Endothelial cell of umbilical vein (primary cell): Measurements from ENCODE around the gene RFPL4A. TPM values are rescaled to one million over a fixed set of nuclear protein-coding genes. Genes with fewer than 3 reads are reported as not detected.
"Not testable (repeated sequence)": the region's sequence is repeated elsewhere in the genome, so short reads cannot be mapped to it uniquely, and the experiment has no call there.

Experiments
- BruUV-seq: library from RNA; stranded (reverse); fragments of 400-500 nt; replicated peaks from 2 replicates; lab custom pipeline; 2021; lab: Mats Ljungman, UMichigan
- CTCF ChIA-PET: fragments of 300-600, 350-600 bp; sonication (Branson Sonifier 250); formaldehyde crosslinking; loops from one replicate; lab custom pipeline; 2021; ENCODE audit warnings: antibody characterized with exemption, inconsistent platforms; lab: Charles Lee
- POLR2A ChIA-PET: fragments of 300-600, 350-600 bp; sonication (Branson Sonifier 250); formaldehyde crosslinking; loops from one replicate; lab custom pipeline; 2021; ENCODE audit warnings: antibody characterized with exemption, inconsistent platforms; lab: Charles Lee
- DNase-seq: peaks from one replicate; pipeline ENCODE4 v3.0.0-alpha.2; 2011; ENCODE audit warnings: low read depth, low spot score
- FAIRE-seq: peaks from 2 replicates; lab custom pipeline; 2011; peaks lifted over from hg19 to GRCh38; lab: Jason Lieb, UNC
- H2AFZ ChIP-seq: 2 replicates; pipeline ENCODE4 v1.6.0; 2012; ENCODE audit warnings: low read depth, low read length, control low read depth, inconsistent platforms
- H3K27ac ChIP-seq: 2 replicates; pipeline ENCODE4 v1.5.1; 2011; ENCODE audit warnings: low read depth, mild to moderate bottlenecking, control low read depth, low read length, moderate library complexity; ENCODE audit not compliant: insufficient read depth
- H3K27me3 ChIP-seq, 2 experiments: 2 replicates each; pipeline versions ENCODE4 v1.6.0 to v1.6.1; 2011; ENCODE audit warnings: low read length in 2 of 2, mixed read lengths in 1 of 2; ENCODE audit not compliant: control insufficient read depth in 2 of 2, insufficient read depth in 2 of 2
- H3K36me3 ChIP-seq, 2 experiments: 2 replicates in 1 of 2; 3 replicates in 1 of 2; pipeline ENCODE4 v1.5.1; 2011; ENCODE audit warnings: low read length in 2 of 2, mild to moderate bottlenecking in 1 of 2, moderate library complexity in 1 of 2; ENCODE audit not compliant: control insufficient read depth in 2 of 2, insufficient read depth in 2 of 2; ENCODE audit errors: extremely low read depth in 1 of 2
- H3K4me1 ChIP-seq: 3 replicates; pipeline ENCODE4 v1.5.1; 2011; ENCODE audit warnings: mild to moderate bottlenecking, low read length; ENCODE audit not compliant: control insufficient read depth, insufficient read depth; ENCODE audit errors: extremely low read depth
- H3K4me2 ChIP-seq: 2 replicates; pipeline ENCODE4 v1.6.1; 2011; ENCODE audit warnings: low read length, control low read depth, mixed read lengths; ENCODE audit not compliant: insufficient read depth
- H3K4me3 ChIP-seq, 3 experiments: fragments of 200-600 bp in 1 of 3; sonication (generic), shearing (Covaris generic) in 1 of 3; replicated peaks in 1 of 3; 2 replicates each; pipeline ENCODE4 v1.5.1; 2011 to 2016; ENCODE audit warnings: control low read depth in 3 of 3, low read length in 3 of 3, mild to moderate bottlenecking in 2 of 3, inconsistent platforms in 1 of 3, low read depth in 1 of 3, moderate library complexity in 1 of 3; ENCODE audit not compliant: insufficient read depth in 1 of 3
- H3K79me2 ChIP-seq: 2 replicates; pipeline ENCODE4 v1.6.0; 2012; ENCODE audit warnings: low read length, inconsistent platforms; ENCODE audit not compliant: control insufficient read depth, insufficient read depth
- H3K9ac ChIP-seq: replicated peaks from 2 replicates; pipeline ENCODE3; 2011; ENCODE audit warnings: low read length, control low read depth; ENCODE audit not compliant: insufficient read depth; ENCODE audit errors: extremely low read depth
- H3K9me1 ChIP-seq: replicated peaks from 3 replicates; pipeline ENCODE4 v1.6.0; 2011; ENCODE audit warnings: mild to moderate bottlenecking, low read length; ENCODE audit not compliant: control insufficient read depth, insufficient read depth; ENCODE audit errors: extremely low read depth
- H3K9me3 ChIP-seq: replicated peaks from 2 replicates; pipeline ENCODE4 v1.5.1; 2012; ENCODE audit warnings: low read length, inconsistent platforms; ENCODE audit not compliant: control insufficient read depth, insufficient read depth
- H4K20me1 ChIP-seq: replicated peaks from 2 replicates; pipeline ENCODE3; 2011; ENCODE audit warnings: mild to moderate bottlenecking, low read length; ENCODE audit not compliant: control insufficient read depth, insufficient read depth; ENCODE audit errors: extremely low read depth
- EZH2 ChIP-seq: IDR thresholded peaks from 2 replicates; pipeline ENCODE4 v1.6.1; 2012; ENCODE audit warnings: borderline replicate concordance, low read depth, mild to moderate bottlenecking, moderate library complexity, low read length, inconsistent platforms; ENCODE audit not compliant: severe bottlenecking
- FOS ChIP-seq: IDR thresholded peaks from 2 replicates; pipeline ENCODE4 v1.6.1; 2011; ENCODE audit warnings: mild to moderate bottlenecking, low read length, moderate library complexity, borderline replicate concordance; ENCODE audit not compliant: insufficient read depth
- GATA2 ChIP-seq: IDR thresholded peaks from 2 replicates; pipeline ENCODE4 v1.7.0; 2011; ENCODE audit warnings: low read depth, mild to moderate bottlenecking, moderate library complexity, mixed read lengths, low read length; ENCODE audit not compliant: insufficient read length, insufficient read depth
- JUN ChIP-seq: IDR thresholded peaks from 2 replicates; pipeline ENCODE4 v1.6.1; 2011; ENCODE audit warnings: borderline replicate concordance, low read depth; ENCODE audit not compliant: insufficient read length, insufficient read depth
- MYC ChIP-seq: IDR thresholded peaks from one replicate; pipeline ENCODE4 v1.6.1; 2011; ENCODE audit warnings: mild to moderate bottlenecking, low read depth, low read length
- POLR2A ChIP-seq: IDR thresholded peaks from 2 replicates; pipeline ENCODE4 v1.6.1; 2012; ENCODE audit warnings: low read depth, mild to moderate bottlenecking, control low read depth, low read length
- POLR2AphosphoS5 ChIP-seq: IDR thresholded peaks from 2 replicates; pipeline ENCODE4 v1.6.1; 2012; ENCODE audit warnings: low read depth, mild to moderate bottlenecking, control low read depth, low read length, moderate library complexity; ENCODE audit not compliant: insufficient read depth
- dilution Hi-C: fragments of 300-500 bp; cut with MboI; formaldehyde crosslinking; loops from one replicate; pipeline ENCODE4 v1.15.0; 2019; ENCODE audit warnings: low sequenced_read_pairs; ENCODE audit not compliant: extremely low pct_ligation_motif_present
- intact Hi-C: fragments of 100-400 bp; cut with micrococcal nuclease; formaldehyde crosslinking; loops from one replicate; pipeline ENCODE4 v1.10.0; 2022
- polyA plus RNA-seq, 4 experiments: library from polyadenylated mRNA; depleted of rRNA in 3 of 4; stranded (reverse) in 3 of 4; unstranded in 1 of 4; fragments of >200 nt; gene quantifications; 2 replicates each; pipeline versions ENCODE4 v1.2.1 to v1.2.3, GENCODE V29; 2011 to 2012; ENCODE audit warnings: missing spikeins in 1 of 4
- total RNA-seq: library from RNA; stranded (reverse); gene quantifications from 2 replicates; pipeline ENCODE4 v1.2.3, GENCODE V29; 2021
- TF ChIP-seq, protein P1 (sequence below), 2 donors: IDR thresholded peaks; 1 replicate in 1 of 2; 2 replicates in 1 of 2; pipeline ENCODE4 v1.5.1; 2011; ENCODE audit warnings: low read length in 2 of 2, mild to moderate bottlenecking in 2 of 2, moderate library complexity in 2 of 2, control low read depth in 1 of 2, inconsistent platforms in 1 of 2, low read depth in 1 of 2; ENCODE audit not compliant: insufficient read depth in 1 of 2; ENCODE audit errors: extremely low read depth in 1 of 2
- TF ChIP-seq, protein P2 (sequence below): IDR thresholded peaks from 2 replicates; pipeline ENCODE4 v1.6.1; 2011; ENCODE audit not compliant: insufficient read depth, insufficient read length

The RFPL4A gene
- total and polyA plus RNA-seq, 2 donors (not counting 3 experiments of a cell fraction or from before 2014, with no cell fraction given): not detected

- Histone ChIP-seq H3K9me3 (no peaks in the 10 kb centered on the region), H3K4me2 (no peak overlapping the region), H4K20me1 (no peaks in the 10 kb centered on the region), H3K27me3 (no peaks in the 10 kb centered on the region), H3K9me1 (no peaks in the 10 kb centered on the region), H3K4me3 (no peak overlapping the region), H3K36me3 (no peaks in the 10 kb centered on the region), H3K4me1 (no peaks in the 10 kb centered on the region), H3K79me2 (no peaks in the 10 kb centered on the region), H3K9ac (no peak overlapping the region), H2AFZ (no peak overlapping the region), H3K27ac (no peak overlapping the region)
- TF ChIP-seq, protein P1, sequence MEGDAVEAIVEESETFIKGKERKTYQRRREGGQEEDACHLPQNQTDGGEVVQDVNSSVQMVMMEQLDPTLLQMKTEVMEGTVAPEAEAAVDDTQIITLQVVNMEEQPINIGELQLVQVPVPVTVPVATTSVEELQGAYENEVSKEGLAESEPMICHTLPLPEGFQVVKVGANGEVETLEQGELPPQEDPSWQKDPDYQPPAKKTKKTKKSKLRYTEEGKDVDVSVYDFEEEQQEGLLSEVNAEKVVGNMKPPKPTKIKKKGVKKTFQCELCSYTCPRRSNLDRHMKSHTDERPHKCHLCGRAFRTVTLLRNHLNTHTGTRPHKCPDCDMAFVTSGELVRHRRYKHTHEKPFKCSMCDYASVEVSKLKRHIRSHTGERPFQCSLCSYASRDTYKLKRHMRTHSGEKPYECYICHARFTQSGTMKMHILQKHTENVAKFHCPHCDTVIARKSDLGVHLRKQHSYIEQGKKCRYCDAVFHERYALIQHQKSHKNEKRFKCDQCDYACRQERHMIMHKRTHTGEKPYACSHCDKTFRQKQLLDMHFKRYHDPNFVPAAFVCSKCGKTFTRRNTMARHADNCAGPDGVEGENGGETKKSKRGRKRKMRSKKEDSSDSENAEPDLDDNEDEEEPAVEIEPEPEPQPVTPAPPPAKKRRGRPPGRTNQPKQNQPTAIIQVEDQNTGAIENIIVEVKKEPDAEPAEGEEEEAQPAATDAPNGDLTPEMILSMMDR (IDR thresholded peaks at IDR 0.05; ENCODE audit: extremely low read depth in 1 of 2, insufficient read depth in 1 of 2, low read depth in 1 of 2, low read length in 2 of 2): no peak
- no peak for TF ChIP-seq POLR2A
- TF ChIP-seq JUN: no peak
- TF ChIP-seq, protein P2, sequence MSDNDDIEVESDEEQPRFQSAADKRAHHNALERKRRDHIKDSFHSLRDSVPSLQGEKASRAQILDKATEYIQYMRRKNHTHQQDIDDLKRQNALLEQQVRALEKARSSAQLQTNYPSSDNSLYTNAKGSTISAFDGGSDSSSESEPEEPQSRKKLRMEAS: no peak
- TF ChIP-seq GATA2: no peak
- TF ChIP-seq EZH2: no peak
- no peak for TF ChIP-seq FOS
- TF ChIP-seq MYC: no peak
- TF ChIP-seq POLR2AphosphoS5: no peak
- DNase-seq (no peak), FAIRE-seq (no peak)
- no TSS peak for BruUV-seq
- dilution Hi-C loops: no loop called here
- intact Hi-C loops: no loop called here
- ChIA-PET POLR2A (no interaction called here), CTCF (no interaction called here)
Measured at GRCh38 chr19:55766466-55766865, 7.6 kb downstream of the RFPL4A start.

- H3K36me3 ChIP-seq, H3K9ac ChIP-seq, H3K4me2 ChIP-seq, H2AFZ ChIP-seq, H3K79me2 ChIP-seq, H3K9me1 ChIP-seq, intact Hi-C loops, BruUV-seq, H3K27me3 ChIP-seq, DNase-seq, CTCF ChIA-PET, FAIRE-seq, H3K4me1 ChIP-seq, H3K27ac ChIP-seq, H3K9me3 ChIP-seq, dilution Hi-C loops, H4K20me1 ChIP-seq, POLR2A ChIA-PET, H3K4me3 ChIP-seq: not testable (repeated sequence)
Measured at GRCh38 chr19:55768818-55769217, 9.9 kb downstream of the RFPL4A start, which contains the start of gene RFPL4AL1. Gene RFPL4AL1, plus strand, starts transcription at chr19:55769118. Its CDS starts 2,687 bp downstream, at chr19:55771805.

GRCh38 chr19:55769632-55770031 is 10.7 kb downstream of the RFPL4A start:
- not testable (repeated sequence) for BruUV-seq, H3K27ac ChIP-seq

More at GRCh38 chr19:55769632-55770031, 10.7 kb downstream of the RFPL4A start:
- H3K4me3 ChIP-seq, H3K4me2 ChIP-seq, DNase-seq, H3K79me2 ChIP-seq, intact Hi-C loops, H3K36me3 ChIP-seq, H2AFZ ChIP-seq, H3K27me3 ChIP-seq, H3K9ac ChIP-seq, POLR2A ChIA-PET, dilution Hi-C loops, H4K20me1 ChIP-seq, H3K9me1 ChIP-seq, CTCF ChIA-PET, H3K4me1 ChIP-seq, H3K9me3 ChIP-seq: not testable (repeated sequence)
- peak; percentile 72 for FAIRE-seq
